GM12891 (cell line): Measurements from ENCODE around the gene MME.

ENCODE experiments used
- POLR2AphosphoS5 ChIP-seq: IDR thresholded peaks from 2 replicates; pipeline ENCODE4 v1.6.1; 2011; ENCODE audit warnings: low read depth, low read length, control low read depth
- SPI1 ChIP-seq: IDR thresholded peaks from 2 replicates; pipeline ENCODE4 v1.6.1; 2011; ENCODE audit warnings: low read depth, low read length, control low read depth

DNA sequence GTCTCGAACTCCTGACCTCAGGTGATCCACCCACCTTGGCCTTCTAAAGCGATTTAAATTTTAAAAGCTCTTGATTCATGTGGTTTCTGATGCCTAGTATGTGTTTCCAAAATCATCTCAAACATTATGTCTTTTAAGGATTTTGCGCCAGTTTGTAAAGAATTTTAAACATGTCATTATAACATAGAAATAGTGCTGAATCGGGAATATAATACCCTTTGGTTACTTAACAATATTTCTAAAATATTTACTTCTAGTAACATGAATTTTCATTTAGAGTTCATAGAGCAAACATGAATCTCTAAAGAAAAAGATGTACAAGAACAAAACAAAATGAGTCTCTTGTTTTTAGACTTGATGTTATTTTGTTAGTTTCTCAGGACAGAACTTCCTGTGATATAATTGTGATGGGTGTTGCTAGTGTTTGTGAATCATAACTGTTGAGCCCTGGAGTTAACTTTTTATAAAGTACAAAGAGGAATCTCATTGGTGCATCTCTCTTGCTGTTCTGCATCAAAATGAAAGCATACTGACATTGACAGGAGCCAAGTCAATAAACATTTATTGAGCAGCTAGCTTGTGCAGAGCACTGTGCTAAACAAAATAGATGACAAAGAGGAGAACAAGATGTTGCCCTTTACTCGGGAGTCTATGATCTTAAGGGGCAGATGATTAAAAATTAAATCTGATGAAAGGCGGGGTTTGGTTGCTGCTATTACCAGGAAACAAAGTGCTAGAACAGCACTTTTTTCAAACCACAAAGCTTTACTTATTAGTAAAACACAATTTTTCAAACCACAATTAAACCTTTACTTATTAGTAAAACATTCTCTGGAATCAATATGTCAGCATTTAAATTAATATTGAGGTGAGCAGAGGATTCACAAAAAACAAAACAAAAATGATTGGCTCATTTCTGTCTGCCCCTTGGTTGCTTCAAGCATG lies 73.4 kb downstream of the MME start:
- TF ChIP-seq SPI1 (no peak), POLR2AphosphoS5 (no peak)
